Vagina (tissue), 2 donors: ENCODE results near the gene RTN3.

Experiments used
- CTCF ChIP-seq, 3 experiments: fragments of 450-650 bp in 2 of 3; fragments of 200-600 bp in 1 of 3; sonication (generic) in 1 of 3; IDR thresholded peaks; one replicate each; pipeline ENCODE4 v1.5.1; 2017 to 2019; ENCODE audit warnings: antibody characterized with exemption in 3 of 3, mild to moderate bottlenecking in 2 of 3, moderate library complexity in 2 of 3
- POLR2A ChIP-seq, 2 donors: fragments of 450-650 bp; IDR thresholded peaks; one replicate each; pipeline ENCODE4 v1.6.1; 2017; ENCODE audit warnings: antibody characterized with exemption in 2 of 2, mild to moderate bottlenecking in 2 of 2, moderate library complexity in 2 of 2

GRCh38 chr11:63783925-63784592 is 102.8 kb downstream of the RTN3 start:
- TF ChIP-seq CTCF (IDR thresholded peaks at IDR 0.05): no peak
- TF ChIP-seq POLR2A (IDR thresholded peaks at IDR 0.05): no peak
